Neural progenitor cell (in vitro differentiated cells): ENCODE measurements around the gene ERC2. TPM values are rescaled to one million over a fixed set of nuclear protein-coding genes. Genes with fewer than 3 reads are reported as not detected.

Experiments used
- DNase-seq: peaks from one replicate; pipeline ENCODE4 v3.0.0-alpha.2; 2016; ENCODE audit warnings: low spot score
- H2AFZ ChIP-seq: fragments of 200-600 bp; sonication (generic); replicated peaks from 2 replicates; pipeline ENCODE4 v1.6.1; 2016; ENCODE audit warnings: antibody characterized with exemption
- H3F3A ChIP-seq: fragments of 200-600 bp; sonication (generic); 2 replicates; pipeline ENCODE4 v1.6.1; 2016; ENCODE audit warnings: antibody characterized with exemption, low read depth
- H3K27ac ChIP-seq: fragments of 200-600 bp; sonication (generic); 2 replicates; pipeline ENCODE4 v1.5.1; 2016; ENCODE audit warnings: mild to moderate bottlenecking
- H3K27me3 ChIP-seq: fragments of 200-600 bp; sonication (generic); 2 replicates; pipeline ENCODE4 v1.6.1; 2016; ENCODE audit warnings: mild to moderate bottlenecking, moderate library complexity
- H3K36me3 ChIP-seq: fragments of 200-600 bp; sonication (generic); 2 replicates; pipeline ENCODE4 v1.5.1; 2016
- H3K4me1 ChIP-seq: fragments of 200-600 bp; sonication (generic); 2 replicates; pipeline ENCODE4 v1.6.1; 2016; ENCODE audit warnings: mixed run types
- H3K4me2 ChIP-seq: fragments of 200-600 bp; sonication (generic); 2 replicates; pipeline ENCODE4 v1.6.1; 2016
- H3K4me3 ChIP-seq: fragments of 200-600 bp; sonication (generic); 2 replicates; pipeline ENCODE4 v1.5.1; 2016
- H3K79me2 ChIP-seq: fragments of 200-600 bp; sonication (generic); 2 replicates; pipeline ENCODE4 v1.6.1; 2016; ENCODE audit warnings: low read depth
- H3K9ac ChIP-seq: fragments of 200-600 bp; sonication (generic); 2 replicates; pipeline ENCODE4 v1.6.1; 2016
- H3K9me3 ChIP-seq: fragments of 200-600 bp; sonication (generic); 2 replicates; pipeline ENCODE4 v1.5.1; 2016; ENCODE audit warnings: low read depth
- H4K20me1 ChIP-seq: fragments of 200-600 bp; sonication (generic); 2 replicates; pipeline ENCODE4 v1.6.1; 2016; ENCODE audit warnings: low read depth
- H3K27ac Mint-ChIP-seq: 3 replicates; pipeline ENCODE4 v1.8.0; 2021; ENCODE audit warnings: mixed read lengths
- H3K27me3 Mint-ChIP-seq: 2 replicates; pipeline ENCODE4 v1.8.0; 2022; ENCODE audit warnings: low read depth, mild to moderate bottlenecking, inconsistent platforms, moderate library complexity, mixed read lengths; ENCODE audit not compliant: insufficient read depth
- H3K36me3 Mint-ChIP-seq: 3 replicates; pipeline ENCODE4 v1.8.0; 2021; ENCODE audit warnings: mixed read lengths
- H3K4me1 Mint-ChIP-seq: 3 replicates; pipeline ENCODE4 v1.8.0; 2021; ENCODE audit warnings: mixed read lengths
- H3K4me3 Mint-ChIP-seq: 3 replicates; pipeline ENCODE4 v1.8.0; 2021; ENCODE audit warnings: mild to moderate bottlenecking, moderate library complexity, mixed read lengths
- H3K9me3 Mint-ChIP-seq: 3 replicates; pipeline ENCODE4 v1.8.0; 2020; ENCODE audit warnings: mixed read lengths
- CTCF ChIP-seq: fragments of 200-600 bp; sonication (generic); IDR thresholded peaks from 2 replicates; pipeline ENCODE4 v1.5.1; 2017; ENCODE audit warnings: antibody characterized with exemption, mild to moderate bottlenecking
- EZH2 ChIP-seq: fragments of 200-600 bp; sonication (generic); IDR thresholded peaks from 2 replicates; pipeline ENCODE4 v1.6.1; 2017; ENCODE audit warnings: antibody characterized with exemption, mild to moderate bottlenecking, moderate library complexity
- EZH2phosphoT487 ChIP-seq: fragments of 200-600 bp; sonication (generic); IDR thresholded peaks from 2 replicates; pipeline ENCODE4 v1.6.1; 2017; ENCODE audit warnings: antibody characterized with exemption
- total RNA-seq: library from RNA; depleted of rRNA; stranded (reverse); fragments of >200 nt; gene quantifications from 2 replicates; pipeline ENCODE4 v1.2.3, GENCODE V29; 2015; ENCODE audit warnings: low replicate concordance

The ERC2 gene
- total RNA-seq, 1 donor from 2014 or later = 24.8 TPM

- no peaks in the 10 kb centered on the region for H3K36me3 Mint-ChIP-seq
- no peak for TF ChIP-seq CTCF
- TF ChIP-seq EZH2 = no peak
- no peak for TF ChIP-seq EZH2phosphoT487
- no peak overlapping the region for H3K4me3 Mint-ChIP-seq
Measured at GRCh38 chr3:55527361-55527760, 940.9 kb downstream of the ERC2 start.

GRCh38 chr3:55526332-55527030 lies 941.8 kb downstream of the ERC2 start:
- Mint-ChIP-seq H3K27ac (no peak overlapping the region), H3K27me3 (peaks cover 7% of the 10 kb centered on the region)
- no peak overlapping the region for H3K9ac ChIP-seq

More at GRCh38 chr3:55527361-55527760, 940.9 kb downstream of the ERC2 start:
- H3F3A ChIP-seq = peaks cover 5% of the 10 kb centered on the region
- peaks cover 8% of the 10 kb centered on the region for H3K4me1 ChIP-seq
- H3K27ac Mint-ChIP-seq = peak overlapping the region; percentile 22
- H3K9me3 ChIP-seq = no peaks in the 10 kb centered on the region
- H3K4me1 Mint-ChIP-seq = peaks cover 27% of the 10 kb centered on the region
- no peak for DNase-seq
- H4K20me1 ChIP-seq = peaks cover 3% of the 10 kb centered on the region
- peaks cover 7% of the 10 kb centered on the region for H3K27me3 Mint-ChIP-seq
- H3K4me3 ChIP-seq = no peak overlapping the region
- no peak overlapping the region for H3K27ac ChIP-seq
- H3K9ac ChIP-seq = no peak overlapping the region
- no peaks in the 10 kb centered on the region for H3K27me3 ChIP-seq
- no peak overlapping the region for H3K4me2 ChIP-seq
- no peaks in the 10 kb centered on the region for H3K36me3 ChIP-seq
- no peaks in the 10 kb centered on the region for H3K9me3 Mint-ChIP-seq
- no peak overlapping the region for H2AFZ ChIP-seq
- H3K79me2 ChIP-seq = no peaks in the 10 kb centered on the region

GRCh38 chr3:55525436-55525835 lies 942.8 kb downstream of the ERC2 start:
- DNase-seq = no peak
- no peaks in the 10 kb centered on the region for H3K9me3 ChIP-seq
- H3K36me3 ChIP-seq = no peaks in the 10 kb centered on the region
- H3K4me1 ChIP-seq = peaks cover 27% of the 10 kb centered on the region
- no peak overlapping the region for H3K27ac ChIP-seq
- no peaks in the 10 kb centered on the region for H3K79me2 ChIP-seq
- Mint-ChIP-seq H3K27ac (no peak overlapping the region), H3K4me3 (no peak overlapping the region), H3K9me3 (no peaks in the 10 kb centered on the region), H3K27me3 (peaks cover 9% of the 10 kb centered on the region), H3K4me1 (peaks cover 29% of the 10 kb centered on the region), H3K36me3 (no peaks in the 10 kb centered on the region)
- H3K9ac ChIP-seq = no peak overlapping the region
- H4K20me1 ChIP-seq = peaks cover 9% of the 10 kb centered on the region
- peaks cover 19% of the 10 kb centered on the region for H3F3A ChIP-seq
- no peak overlapping the region for H3K4me3 ChIP-seq
- H3K27me3 ChIP-seq = no peaks in the 10 kb centered on the region
- H3K4me2 ChIP-seq = no peak overlapping the region
- no peak overlapping the region for H2AFZ ChIP-seq
- TF ChIP-seq EZH2phosphoT487 (no peak), EZH2 (no peak), CTCF (no peak)

More at GRCh38 chr3:55526332-55527030, 941.8 kb downstream of the ERC2 start:
- DNase-seq = no peak
- Histone ChIP-seq H3K27me3 (no peaks in the 10 kb centered on the region), H3K36me3 (no peaks in the 10 kb centered on the region), H3F3A (peaks cover 14% of the 10 kb centered on the region), H3K9me3 (no peaks in the 10 kb centered on the region), H4K20me1 (peaks cover 4% of the 10 kb centered on the region), H3K79me2 (no peaks in the 10 kb centered on the region), H3K4me2 (no peak overlapping the region), H2AFZ (no peak overlapping the region), H3K27ac (no peak overlapping the region), H3K4me1 (peaks cover 17% of the 10 kb centered on the region), H3K4me3 (no peak overlapping the region)
- peaks cover 27% of the 10 kb centered on the region for H3K4me1 Mint-ChIP-seq
- no peaks in the 10 kb centered on the region for H3K9me3 Mint-ChIP-seq
- H3K36me3 Mint-ChIP-seq = no peaks in the 10 kb centered on the region
- no peak overlapping the region for H3K4me3 Mint-ChIP-seq
- no peak for TF ChIP-seq EZH2
- TF ChIP-seq EZH2phosphoT487 = no peak
- no peak for TF ChIP-seq CTCF
